HFFc6 (cell line): ENCODE measurements around the gene ZNF735. TPM values are rescaled to one million over a fixed set of nuclear protein-coding genes. Genes with fewer than 3 reads are reported as not detected.
A peak's percentile ranks its signal among the peaks of the same experiment; 100 is the strongest.
"Not testable (repeated sequence)": the region's sequence is repeated elsewhere in the genome, so short reads cannot be mapped to it uniquely, and the experiment has no call there.

Experiments used
- DNase-seq: peaks from one replicate; pipeline ENCODE4 v3.0.0-alpha.2; 2018
- H3K27ac Mint-ChIP-seq: 2 replicates; pipeline ENCODE4 v1.8.0; 2020; ENCODE audit warnings: mild to moderate bottlenecking, mixed read lengths
- H3K27me3 Mint-ChIP-seq: 2 replicates; pipeline ENCODE4 v1.8.0; 2021; ENCODE audit warnings: mild to moderate bottlenecking, moderate library complexity, mixed read lengths; ENCODE audit not compliant: insufficient read depth
- H3K36me3 Mint-ChIP-seq: 2 replicates; pipeline ENCODE4 v1.8.0; 2021; ENCODE audit warnings: low read depth, mixed read lengths
- H3K4me1 Mint-ChIP-seq: 2 replicates; pipeline ENCODE4 v1.8.0; 2020; ENCODE audit warnings: low read depth, mixed read lengths
- H3K4me3 Mint-ChIP-seq: 2 replicates; pipeline ENCODE4 v1.8.0; 2020; ENCODE audit warnings: mild to moderate bottlenecking, moderate library complexity, mixed read lengths
- H3K9me3 Mint-ChIP-seq: 2 replicates; pipeline ENCODE4 v1.8.0; 2020; ENCODE audit warnings: mild to moderate bottlenecking, mixed read lengths
- CTCF ChIP-seq: fragments of 200-600 bp; sonication (generic); IDR thresholded peaks from 2 replicates; pipeline ENCODE4 v1.5.0; 2021; ENCODE audit warnings: antibody characterized with exemption, mild to moderate bottlenecking
- long read RNA-seq: library from polyadenylated mRNA; unstranded; transcript quantifications from one replicate; pipeline ENCODE4 v2.0.0, GENCODE V29; 2019
- total RNA-seq, 6 experiments: library from RNA; stranded (reverse); fragmentation: NEBNext Ultra II Directional; extraction: Animal tissue kit (Norgen Biotek cat#: 25700); gene quantifications; 2 replicates in 1 of 6; 3 replicates in 5 of 6; pipeline ENCODE4 v1.2.3, GENCODE V29; 2021

Gene ZNF735
- total RNA-seq: not detected
- long read RNA-seq: 0 reads

- H3K4me3 Mint-ChIP-seq: no peak within 1 kb of the TSS
- no peaks in the 10 kb centered on the region for H3K27me3 Mint-ChIP-seq
- no peak within 1 kb of the TSS for H3K27ac Mint-ChIP-seq
- no peak for TF ChIP-seq CTCF
- H3K36me3 Mint-ChIP-seq: no peaks in the 10 kb centered on the region; the same call in 1 of the 2 replicates
- DNase-seq: no peak
- H3K9me3 Mint-ChIP-seq: peaks cover 74% of the 10 kb centered on the region
- H3K4me1 Mint-ChIP-seq: no peaks in the 10 kb centered on the region
Observed at GRCh38 chr7:64206903-64207302, at the start of gene ZNF735. TSS of gene ZNF735 (plus strand) at chr7:64207203. CDS start at chr7:64207203, 0 bp downstream.

- DNase-seq, H3K36me3 Mint-ChIP-seq, H3K27me3 Mint-ChIP-seq, H3K4me1 Mint-ChIP-seq, H3K27ac Mint-ChIP-seq, H3K4me3 Mint-ChIP-seq: not testable (repeated sequence)
- H3K9me3 Mint-ChIP-seq: peaks cover 47% of the 10 kb centered on the region
Observed at GRCh38 chr7:64170974-64171373, 36.0 kb upstream of the ZNF735 start.

GRCh38 chr7:64174328-64174727 is 32.7 kb upstream of the ZNF735 start:
- TF ChIP-seq CTCF: no peak
- H3K9me3 Mint-ChIP-seq: peaks cover 50% of the 10 kb centered on the region
- DNase-seq: no peak
- H3K27ac Mint-ChIP-seq: no peak overlapping the region
- H3K36me3 Mint-ChIP-seq: no peaks in the 10 kb centered on the region
- H3K4me1 Mint-ChIP-seq: no peaks in the 10 kb centered on the region
- no peak overlapping the region for H3K4me3 Mint-ChIP-seq
- H3K27me3 Mint-ChIP-seq: no peaks in the 10 kb centered on the region

GRCh38 chr7:64174941-64175340 is 32.1 kb upstream of the ZNF735 start:
- H3K27me3 Mint-ChIP-seq: no peaks in the 10 kb centered on the region
- H3K36me3 Mint-ChIP-seq: no peaks in the 10 kb centered on the region
- no peak overlapping the region for H3K4me3 Mint-ChIP-seq
- H3K27ac Mint-ChIP-seq: no peak overlapping the region
- H3K9me3 Mint-ChIP-seq: peaks cover 45% of the 10 kb centered on the region
- DNase-seq: no peak
- no peak for TF ChIP-seq CTCF
- H3K4me1 Mint-ChIP-seq: no peaks in the 10 kb centered on the region

- TF ChIP-seq CTCF: peak; percentile 51
- H3K27me3 Mint-ChIP-seq: peaks cover 1% of the 10 kb centered on the region; the same call in 1 of the 2 replicates
- H3K36me3 Mint-ChIP-seq: peaks cover 8% of the 10 kb centered on the region; the same call in 1 of the 2 replicates
- peaks cover 26% of the 10 kb centered on the region for H3K9me3 Mint-ChIP-seq
- no peak overlapping the region for H3K4me3 Mint-ChIP-seq
- no peaks in the 10 kb centered on the region for H3K4me1 Mint-ChIP-seq
- no peak overlapping the region for H3K27ac Mint-ChIP-seq
- DNase-seq: no peak
Observed at GRCh38 chr7:64180989-64181388, 26.0 kb upstream of the ZNF735 start.

GRCh38 chr7:64181586-64181985 is 25.4 kb upstream of the ZNF735 start:
- Mint-ChIP-seq H3K27ac (no peak overlapping the region), H3K4me3 (no peak overlapping the region), H3K36me3 (peaks cover 8% of the 10 kb centered on the region; the same call in 1 of the 2 replicates), H3K9me3 (peaks cover 26% of the 10 kb centered on the region), H3K4me1 (no peaks in the 10 kb centered on the region), H3K27me3 (peaks cover 1% of the 10 kb centered on the region; the same call in 1 of the 2 replicates)
- DNase-seq: no peak
- TF ChIP-seq CTCF: no peak
